Activated naive CD4-positive, alpha-beta T cell treated with anti-CD3 and anti-CD28 coated beads, Interleukin-2, amount 10 ng/mL, durations not matched to agents 7 days and 5 days (primary cell): ENCODE results near the gene THAP3.

Experiments used
- CTCF ChIA-PET: fragments of 350-600 bp; sonication (Branson Sonifier 250); formaldehyde crosslinking; loops from one replicate; lab custom pipeline; 2021; ENCODE audit warnings: antibody characterized with exemption; lab: Charles Lee
- DNase-seq: peaks from one replicate; pipeline ENCODE4 v3.0.0-alpha.2; 2020
- H3K27ac Mint-ChIP-seq: one replicate; pipeline ENCODE4 v1.8.0; 2021; ENCODE audit warnings: mild to moderate bottlenecking, moderate library complexity, mixed read lengths
- H3K27me3 Mint-ChIP-seq: one replicate; pipeline ENCODE4 v1.8.0; 2021; ENCODE audit warnings: mild to moderate bottlenecking, mixed read lengths
- H3K36me3 Mint-ChIP-seq: one replicate; pipeline ENCODE4 v1.8.0; 2021; ENCODE audit warnings: mixed read lengths
- H3K4me1 Mint-ChIP-seq: one replicate; pipeline ENCODE4 v1.8.0; 2021; ENCODE audit warnings: mixed read lengths
- H3K4me3 Mint-ChIP-seq: one replicate; pipeline ENCODE4 v1.8.0; 2021; ENCODE audit warnings: mild to moderate bottlenecking, moderate library complexity, mixed read lengths
- H3K9me3 Mint-ChIP-seq: one replicate; pipeline ENCODE4 v1.8.0; 2021; ENCODE audit warnings: mixed read lengths

Gene THAP3, protein sequence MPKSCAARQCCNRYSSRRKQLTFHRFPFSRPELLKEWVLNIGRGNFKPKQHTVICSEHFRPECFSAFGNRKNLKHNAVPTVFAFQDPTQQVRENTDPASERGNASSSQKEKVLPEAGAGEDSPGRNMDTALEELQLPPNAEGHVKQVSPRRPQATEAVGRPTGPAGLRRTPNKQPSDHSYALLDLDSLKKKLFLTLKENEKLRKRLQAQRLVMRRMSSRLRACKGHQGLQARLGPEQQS

DNA sequence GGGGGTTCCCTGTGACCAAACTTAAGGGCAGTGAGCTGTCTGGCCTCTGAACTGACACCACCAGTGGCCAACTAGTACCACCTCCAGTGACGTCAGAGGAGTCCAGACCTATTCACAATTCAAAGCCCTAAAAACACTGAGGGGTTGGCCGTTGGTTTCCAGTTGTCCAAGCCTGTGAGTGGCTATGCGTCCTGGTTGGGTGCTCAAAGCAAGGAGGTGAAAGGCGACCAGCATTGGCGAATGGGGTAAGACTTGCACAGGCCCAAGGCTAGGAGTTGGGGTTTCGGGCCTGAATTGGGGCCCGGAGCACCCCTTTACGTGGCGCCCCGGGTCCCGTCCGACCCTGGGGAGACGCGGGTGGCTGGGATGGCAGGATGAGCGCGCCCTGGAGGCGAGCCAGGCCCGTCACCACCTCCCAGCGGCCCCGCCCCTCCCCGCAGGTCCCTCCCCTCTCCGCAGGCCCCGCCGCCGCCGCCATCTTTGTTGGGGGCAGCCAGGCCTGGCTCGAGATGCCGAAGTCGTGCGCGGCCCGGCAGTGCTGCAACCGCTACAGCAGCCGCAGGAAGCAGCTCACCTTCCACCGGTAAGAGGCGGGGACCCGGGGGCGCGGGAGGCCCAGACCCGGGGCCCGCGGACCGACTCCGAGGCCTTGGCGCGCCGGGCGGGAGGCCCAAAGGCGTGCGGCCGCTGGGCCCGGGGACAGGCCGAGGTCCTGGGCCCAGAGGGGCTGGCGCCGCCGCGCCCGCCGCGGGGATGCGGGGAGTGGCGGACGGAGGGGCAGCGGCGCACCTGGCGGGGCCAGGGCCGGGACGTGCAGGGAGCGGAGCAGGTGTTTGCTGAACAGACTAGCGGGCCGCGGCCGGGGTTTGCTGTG lies at the start of gene THAP3:
Gene THAP3 (plus strand): TSS at position 159 of the 874 bp plus-strand sequence. CDS start 351 bp downstream, at position 510.
- CTCF ChIA-PET, result no interaction called here
- H3K27me3 Mint-ChIP-seq, result no peaks in the 10 kb centered on the region
- peak within 1 kb of the TSS; percentile 94 for H3K4me3 Mint-ChIP-seq
- peaks cover 33% of the 10 kb centered on the region for H3K4me1 Mint-ChIP-seq
- peaks cover 41% of the 10 kb centered on the region for H3K36me3 Mint-ChIP-seq
- peak; percentile 93 for DNase-seq
- peak within 1 kb of the TSS; percentile 90 for H3K27ac Mint-ChIP-seq
- H3K9me3 Mint-ChIP-seq, result no peaks in the 10 kb centered on the region

GRCh38 chr1:6577831-6578525 lies 46.7 kb upstream of the THAP3 start:
- DNase-seq, result no peak
- Mint-ChIP-seq H3K27me3 (peaks cover 15% of the 10 kb centered on the region), H3K27ac (no peak overlapping the region), H3K9me3 (no peaks in the 10 kb centered on the region), H3K4me3 (no peak overlapping the region), H3K4me1 (peaks cover 34% of the 10 kb centered on the region), H3K36me3 (peaks cover 11% of the 10 kb centered on the region)
- CTCF ChIA-PET, result interaction anchor here (0.6 to 1.4 kb wide), 2 partner anchors 21 to 338 kb away, joined by 3 to 4 read pairs; no protein-coding TSS in a partner anchor

- Mint-ChIP-seq H3K4me1 (peaks cover 34% of the 10 kb centered on the region), H3K4me3 (peak overlapping the region; percentile 98), H3K27me3 (peaks cover 10% of the 10 kb centered on the region), H3K27ac (no peak overlapping the region), H3K36me3 (peaks cover 11% of the 10 kb centered on the region), H3K9me3 (no peaks in the 10 kb centered on the region)
- CTCF ChIA-PET, result interaction anchor here (1.4 kb wide), 1 partner anchor 22 kb away, joined by 4 read pairs; no protein-coding TSS in a partner anchor
- DNase-seq, result no peak
These were observed 45.9 kb upstream of the THAP3 start for GRCh38 chr1:6578624-6579373.

DNA sequence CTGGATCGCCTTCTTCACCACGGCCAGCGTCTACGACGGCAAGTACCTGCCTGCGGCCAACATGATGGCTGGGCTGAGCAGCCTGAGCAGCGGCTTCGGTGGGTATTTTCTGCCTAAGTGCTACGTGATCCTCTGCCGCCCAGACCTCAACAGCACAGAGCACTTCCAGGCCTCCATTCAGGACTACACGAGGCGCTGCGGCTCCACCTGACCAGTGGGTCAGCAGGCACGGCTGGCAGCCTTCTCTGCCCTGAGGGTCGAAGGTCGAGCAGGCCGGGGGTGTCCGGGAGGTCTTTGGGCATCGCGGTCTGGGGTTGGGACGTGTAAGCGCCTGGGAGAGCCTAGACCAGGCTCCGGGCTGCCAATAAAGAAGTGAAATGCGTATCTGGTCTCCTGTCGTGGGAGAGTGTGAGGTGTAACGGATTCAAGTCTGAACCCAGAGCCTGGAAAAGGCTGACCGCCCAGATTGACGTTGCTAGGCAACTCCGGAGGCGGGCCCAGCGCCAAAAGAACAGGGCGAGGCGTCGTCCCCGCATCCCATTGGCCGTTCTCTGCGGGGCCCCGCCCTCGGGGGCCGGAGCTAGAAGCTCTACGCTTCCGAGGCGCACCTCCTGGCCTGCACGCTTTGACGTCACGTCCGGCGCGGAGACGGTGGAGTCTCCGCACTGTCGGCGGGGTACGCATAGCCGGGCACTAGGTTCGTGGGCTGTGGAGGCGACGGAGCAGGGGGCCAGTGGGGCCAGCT lies 45.1 kb upstream of the THAP3 start, which contains the start of gene ZBTB48:
Gene ZBTB48 (plus strand): TSS at position 621 of the 745 bp plus-strand sequence. CDS start 616 bp downstream, outside the sequence.
- Mint-ChIP-seq H3K36me3 (peaks cover 14% of the 10 kb centered on the region), H3K27ac (peak within 1 kb of the TSS; percentile 98), H3K4me1 (peaks cover 36% of the 10 kb centered on the region), H3K4me3 (peak within 1 kb of the TSS; percentile 98), H3K9me3 (no peaks in the 10 kb centered on the region), H3K27me3 (peaks cover 4% of the 10 kb centered on the region)
- CTCF ChIA-PET, result interaction anchor here (2.1 kb wide), 1 partner anchor 67 kb away, joined by 6 read pairs; no protein-coding TSS in a partner anchor
- peak; percentile 98 for DNase-seq

DNA sequence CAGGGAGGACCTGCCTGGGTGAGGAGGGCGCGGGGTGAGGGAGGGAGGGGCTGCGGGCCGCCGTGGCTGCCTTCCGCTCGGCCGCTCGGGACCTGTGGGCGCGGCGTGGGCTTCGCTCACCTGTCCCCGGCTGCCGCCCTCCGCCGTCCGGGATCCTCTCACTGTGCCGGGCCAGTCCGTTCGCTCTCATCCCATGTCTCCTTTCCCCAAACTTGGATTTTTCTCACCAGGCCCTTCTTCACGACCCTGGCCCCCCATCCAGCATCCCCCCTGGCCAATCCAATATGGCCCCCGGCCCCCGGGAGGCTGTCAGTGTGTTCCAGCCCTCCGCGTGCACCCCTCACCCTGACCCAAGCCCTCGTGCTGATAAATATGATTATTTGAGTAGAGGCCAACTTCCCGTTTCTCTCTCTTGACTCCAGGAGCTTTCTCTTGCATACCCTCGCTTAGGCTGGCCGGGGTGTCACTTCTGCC lies 44.5 kb upstream of the THAP3 start:
- Mint-ChIP-seq H3K27me3 (peaks cover 4% of the 10 kb centered on the region), H3K4me3 (peak overlapping the region; percentile 98), H3K9me3 (no peaks in the 10 kb centered on the region), H3K4me1 (peaks cover 40% of the 10 kb centered on the region), H3K27ac (peak overlapping the region; percentile 98), H3K36me3 (peaks cover 15% of the 10 kb centered on the region)
- DNase-seq, result no peak
- CTCF ChIA-PET, result interaction anchor here (0.6 to 2.1 kb wide), 2 partner anchors 66 to 334 kb away, joined by 3 to 6 read pairs; no protein-coding TSS in a partner anchor

DNA sequence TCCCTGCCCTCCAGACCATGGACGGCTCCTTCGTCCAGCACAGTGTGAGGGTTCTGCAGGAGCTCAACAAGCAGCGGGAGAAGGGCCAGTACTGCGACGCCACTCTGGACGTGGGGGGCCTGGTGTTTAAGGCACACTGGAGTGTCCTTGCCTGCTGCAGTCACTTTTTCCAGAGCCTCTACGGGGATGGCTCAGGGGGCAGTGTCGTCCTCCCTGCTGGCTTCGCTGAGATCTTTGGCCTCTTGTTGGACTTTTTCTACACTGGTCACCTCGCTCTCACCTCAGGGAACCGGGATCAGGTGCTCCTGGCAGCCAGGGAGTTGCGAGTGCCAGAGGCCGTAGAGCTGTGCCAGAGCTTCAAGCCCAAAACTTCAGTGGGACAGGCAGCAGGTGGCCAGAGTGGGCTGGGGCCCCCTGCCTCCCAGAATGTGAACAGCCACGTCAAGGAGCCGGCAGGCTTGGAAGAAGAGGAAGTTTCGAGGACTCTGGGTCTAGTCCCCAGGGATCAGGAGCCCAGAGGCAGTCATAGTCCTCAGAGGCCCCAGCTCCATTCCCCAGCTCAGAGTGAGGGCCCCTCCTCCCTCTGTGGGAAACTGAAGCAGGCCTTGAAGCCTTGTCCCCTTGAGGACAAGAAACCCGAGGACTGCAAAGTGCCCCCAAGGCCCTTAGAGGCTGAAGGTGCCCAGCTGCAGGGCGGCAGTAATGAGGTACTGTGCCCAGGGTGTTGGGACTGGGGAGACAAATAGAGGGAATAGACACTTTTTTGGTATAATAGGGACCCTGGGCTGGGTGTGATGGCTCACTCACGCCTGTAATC lies 43.9 kb upstream of the THAP3 start:
- CTCF ChIA-PET, result interaction anchor here (0.6 to 2.1 kb wide), 4 partner anchors 21 to 334 kb away, joined by 3 to 6 read pairs (median 4); partner anchors contain the start of gene KLHL21
- Mint-ChIP-seq H3K4me3 (peak overlapping the region; percentile 98), H3K9me3 (no peaks in the 10 kb centered on the region), H3K4me1 (peaks cover 40% of the 10 kb centered on the region), H3K27ac (peak overlapping the region; percentile 93), H3K27me3 (peaks cover 4% of the 10 kb centered on the region), H3K36me3 (peaks cover 15% of the 10 kb centered on the region)
- no peak for DNase-seq

- Mint-ChIP-seq H3K27me3 (peaks cover 3% of the 10 kb centered on the region), H3K27ac (peak overlapping the region; percentile 67), H3K9me3 (no peaks in the 10 kb centered on the region), H3K4me3 (peak overlapping the region; percentile 46), H3K4me1 (peaks cover 40% of the 10 kb centered on the region), H3K36me3 (peaks cover 15% of the 10 kb centered on the region)
- CTCF ChIA-PET, result interaction anchor here (0.6 to 2.1 kb wide), 3 partner anchors 20 to 178 kb away, joined by 3 to 6 read pairs (median 5); partner anchors contain the start of gene KLHL21
- DNase-seq, result no peak
These were observed 42.9 kb upstream of the THAP3 start for GRCh38 chr1:6581561-6582305.

- peak overlapping the region; percentile 43 for H3K27ac Mint-ChIP-seq
- CTCF ChIA-PET, result interaction anchor here (1.8 kb wide), 1 partner anchor 20 kb away, joined by 5 read pairs; the partner anchor contains the start of gene KLHL21
These were observed 42.3 kb upstream of the THAP3 start for GRCh38 chr1:6582370-6582769.

DNA sequence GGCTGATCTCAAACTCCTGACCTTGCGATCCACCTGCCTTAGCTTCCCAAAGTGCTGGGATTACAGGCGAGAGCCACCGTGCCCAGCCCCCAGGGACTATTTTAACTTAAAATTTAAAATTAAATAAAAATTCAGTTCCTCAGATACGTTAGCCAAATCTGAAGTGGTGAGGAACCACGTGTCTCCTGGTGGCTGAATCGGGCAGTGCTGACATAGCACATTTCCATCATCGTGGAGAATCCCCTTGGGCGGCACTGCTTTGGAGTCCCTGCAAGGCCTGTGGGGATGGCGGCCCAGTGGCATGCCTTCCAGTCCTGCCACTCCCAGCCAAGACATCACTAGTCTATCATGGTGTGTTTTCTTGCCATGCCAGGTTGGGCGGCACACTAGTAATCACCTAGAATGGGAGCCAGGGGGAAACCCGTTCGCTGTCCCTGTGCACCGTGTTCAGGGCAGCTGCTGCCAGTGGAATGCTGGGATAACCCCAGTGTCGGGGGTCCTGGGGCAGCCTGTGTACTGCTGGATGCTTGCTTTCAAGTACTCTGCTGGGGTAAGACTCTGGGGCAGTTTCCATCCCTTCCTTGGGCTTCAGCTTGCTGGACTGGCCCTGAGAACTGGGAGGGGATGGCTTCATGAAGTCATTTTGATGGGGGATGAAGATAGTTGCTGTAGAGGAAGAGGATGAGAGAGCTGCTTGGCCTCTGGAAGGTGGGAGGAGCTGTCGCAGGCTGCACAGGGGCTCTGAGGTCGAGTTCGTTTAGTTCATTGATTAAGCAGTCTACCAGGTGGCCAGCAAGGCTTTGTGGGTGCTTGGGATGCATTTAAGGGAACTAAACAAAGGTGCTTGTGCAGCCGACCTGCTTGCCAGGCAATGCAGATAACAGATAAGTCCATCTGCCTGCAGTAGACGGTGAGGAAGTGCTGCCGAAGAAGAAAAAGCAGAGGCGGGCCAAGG lies 40.3 kb upstream of the THAP3 start:
- DNase-seq, result no peak
- Mint-ChIP-seq H3K4me1 (peaks cover 38% of the 10 kb centered on the region), H3K4me3 (no peak overlapping the region), H3K27ac (no peak overlapping the region), H3K36me3 (peaks cover 21% of the 10 kb centered on the region), H3K27me3 (no peaks in the 10 kb centered on the region), H3K9me3 (no peaks in the 10 kb centered on the region)
- CTCF ChIA-PET, result interaction anchor here (2.4 kb wide), 1 partner anchor 15 kb away, joined by 6 read pairs; no protein-coding TSS in a partner anchor

More at GRCh38 chr1:6582370-6582769, 42.3 kb upstream of the THAP3 start:
- Mint-ChIP-seq H3K27me3 (no peaks in the 10 kb centered on the region), H3K4me3 (no peak overlapping the region), H3K9me3 (no peaks in the 10 kb centered on the region), H3K36me3 (peaks cover 16% of the 10 kb centered on the region), H3K4me1 (peaks cover 40% of the 10 kb centered on the region)
- no peak for DNase-seq

- Mint-ChIP-seq H3K4me1 (peaks cover 32% of the 10 kb centered on the region), H3K9me3 (no peaks in the 10 kb centered on the region), H3K27ac (no peak overlapping the region), H3K4me3 (no peak overlapping the region), H3K27me3 (no peaks in the 10 kb centered on the region), H3K36me3 (peaks cover 26% of the 10 kb centered on the region)
- no peak for DNase-seq
- CTCF ChIA-PET, result interaction anchor here (1.3 to 2.4 kb wide), 2 partner anchors 14 to 62 kb away, joined by 5 to 6 read pairs; no protein-coding TSS in a partner anchor
These were observed 39.5 kb upstream of the THAP3 start for GRCh38 chr1:6585081-6585722.
